Keratinocyte (primary cell): ENCODE measurements around the gene HDAC8. TPM values are rescaled to one million over a fixed set of nuclear protein-coding genes. Genes with fewer than 3 reads are reported as not detected.

Source experiments
- DNase-seq: peaks from one replicate; pipeline ENCODE4 v3.0.0-alpha.2; 2011; ENCODE audit warnings: low read depth, missing footprints, low spot score
- FAIRE-seq: peaks from 2 replicates; lab custom pipeline; 2011; peaks lifted over from hg19 to GRCh38; lab: Jason Lieb, UNC
- H2AFZ ChIP-seq: 2 replicates; pipeline ENCODE4 v1.6.0; 2012; ENCODE audit warnings: low read length, control low read depth, inconsistent platforms; ENCODE audit not compliant: control insufficient read depth
- H3K27ac ChIP-seq: 2 replicates; pipeline ENCODE4 v1.5.1; 2011; ENCODE audit warnings: low read length; ENCODE audit not compliant: control insufficient read depth, insufficient read depth
- H3K27me3 ChIP-seq: 3 replicates; pipeline ENCODE4 v1.6.0; 2011; ENCODE audit warnings: low read length; ENCODE audit not compliant: control insufficient read depth, insufficient read depth; ENCODE audit errors: extremely low read depth
- H3K36me3 ChIP-seq, 2 experiments: 2 replicates in 1 of 2; 3 replicates in 1 of 2; pipeline ENCODE4 v1.5.1; 2011; ENCODE audit warnings: low read length in 2 of 2, mild to moderate bottlenecking in 1 of 2; ENCODE audit not compliant: control insufficient read depth in 2 of 2, insufficient read depth in 2 of 2; ENCODE audit errors: extremely low read depth in 1 of 2
- H3K4me1 ChIP-seq: 3 replicates; pipeline ENCODE4 v1.5.1; 2011; ENCODE audit warnings: low read length; ENCODE audit not compliant: control insufficient read depth, insufficient read depth; ENCODE audit errors: extremely low read depth
- H3K4me2 ChIP-seq: 3 replicates; pipeline ENCODE4 v1.6.0; 2011; ENCODE audit warnings: low read depth, low read length; ENCODE audit not compliant: control insufficient read depth, insufficient read depth; ENCODE audit errors: extremely low read depth
- H3K4me3 ChIP-seq, 3 experiments: fragments of 200-600 bp in 1 of 3; sonication (generic) in 1 of 3; 2 replicates in 2 of 3; 3 replicates in 1 of 3; pipeline ENCODE4 v1.5.1; 2011 to 2016; ENCODE audit warnings: low read length in 3 of 3, mild to moderate bottlenecking in 3 of 3, control low read depth in 2 of 3, inconsistent platforms in 1 of 3, low read depth in 1 of 3, mixed read lengths in 1 of 3, mixed run types in 1 of 3, moderate library complexity in 1 of 3; ENCODE audit not compliant: control insufficient read depth in 2 of 3, insufficient read depth in 2 of 3; ENCODE audit errors: extremely low read depth in 1 of 3
- H3K79me2 ChIP-seq: 2 replicates; pipeline ENCODE4 v1.6.0; 2012; ENCODE audit warnings: low read length; ENCODE audit not compliant: control insufficient read depth, insufficient read depth
- H3K9ac ChIP-seq: 3 replicates; pipeline ENCODE4 v1.6.0; 2011; ENCODE audit warnings: low read length; ENCODE audit not compliant: control insufficient read depth, insufficient read depth; ENCODE audit errors: extremely low read depth
- H3K9me1 ChIP-seq: 3 replicates; pipeline ENCODE4 v1.6.0; 2011; ENCODE audit warnings: low read length; ENCODE audit not compliant: control insufficient read depth, insufficient read depth; ENCODE audit errors: extremely low read depth
- H3K9me3 ChIP-seq: 2 replicates; pipeline ENCODE4 v1.5.1; 2012; ENCODE audit warnings: low read depth, low read length; ENCODE audit not compliant: control insufficient read depth
- H4K20me1 ChIP-seq: 3 replicates; pipeline ENCODE4 v1.6.0; 2011; ENCODE audit warnings: low read length; ENCODE audit not compliant: control insufficient read depth, insufficient read depth; ENCODE audit errors: extremely low read depth
- CTCF ChIP-seq, 3 experiments: IDR thresholded peaks in 1 of 3; conservative IDR thresholded peaks in 1 of 3; optimal IDR thresholded peaks in 1 of 3; 2 replicates in 2 of 3; 3 replicates in 1 of 3; pipeline versions ENCODE3 to v1.5.1; 2011; ENCODE audit warnings: low read length in 3 of 3, mild to moderate bottlenecking in 3 of 3, moderate library complexity in 2 of 3, control low read depth in 1 of 3, inconsistent platforms in 1 of 3; ENCODE audit not compliant: insufficient read depth in 2 of 3; ENCODE audit errors: extremely low read depth in 1 of 3
- EZH2 ChIP-seq: IDR thresholded peaks from one replicate; pipeline ENCODE4 v1.6.1; 2012; ENCODE audit warnings: inconsistent platforms, mild to moderate bottlenecking, low read length, moderate library complexity
- dilution Hi-C: fragments of 300-500 bp; cut with MboI; formaldehyde crosslinking; loops from one replicate; pipeline ENCODE4 v1.7.0; 2020; ENCODE audit warnings: low sequenced_read_pairs; ENCODE audit not compliant: extremely low pct_ligation_motif_present
- polyA plus RNA-seq, 5 experiments: library from polyadenylated mRNA; depleted of rRNA in 3 of 5; stranded (reverse) in 3 of 5; stranded (forward) in 1 of 5; unstranded in 1 of 5; fragments of >200 nt; gene quantifications; 1 replicate in 1 of 5; 2 replicates in 3 of 5; 3 replicates in 1 of 5; pipeline versions ENCODE4 v1.2.1 to v1.2.3, GENCODE V29; 2011 to 2012; ENCODE audit warnings: missing spikeins in 2 of 5, low read depth in 1 of 5, low replicate concordance in 1 of 5

Gene HDAC8
- polyA plus RNA-seq, 1 donor (not counting 4 experiments of a cell fraction or from before 2014, with no cell fraction given), result 27.3 TPM

- no peaks in the 10 kb centered on the region for H3K36me3 ChIP-seq
- no peak for TF ChIP-seq CTCF (optimal IDR thresholded peaks at IDR 0.05 in 1 of 3, IDR thresholded peaks at IDR 0.05 in 1 of 3, conservative IDR thresholded peaks at IDR 0.05 in 1 of 3; ENCODE audit: extremely low read depth in 1 of 3, insufficient read depth in 2 of 3, low read length in 3 of 3)
- no peak for TF ChIP-seq EZH2
- no peaks in the 10 kb centered on the region for H3K9me1 ChIP-seq
- H3K9me3 ChIP-seq, result no peaks in the 10 kb centered on the region
- no peaks in the 10 kb centered on the region for H3K4me1 ChIP-seq
- no peak for FAIRE-seq
- no peaks in the 10 kb centered on the region for H4K20me1 ChIP-seq
- H2AFZ ChIP-seq, result no peak overlapping the region
- H3K4me3 ChIP-seq, result no peak overlapping the region
- no peak overlapping the region for H3K4me2 ChIP-seq
- dilution Hi-C loops, result no loop called here
- DNase-seq, result no peak
- no peaks in the 10 kb centered on the region for H3K79me2 ChIP-seq
- no peak overlapping the region for H3K27ac ChIP-seq
- no peak overlapping the region for H3K9ac ChIP-seq
- peaks cover 18% of the 10 kb centered on the region for H3K27me3 ChIP-seq
These were observed 180.6 kb downstream of the HDAC8 start for GRCh38 chrX:72392042-72392441.

GRCh38 chrX:72387247-72387646 is 185.4 kb downstream of the HDAC8 start:
- dilution Hi-C loops, result no loop called here
- FAIRE-seq (no peak), DNase-seq (no peak)
- Histone ChIP-seq H3K27ac (no peak overlapping the region), H3K36me3 (no peaks in the 10 kb centered on the region), H3K9me3 (no peaks in the 10 kb centered on the region), H4K20me1 (no peaks in the 10 kb centered on the region), H3K79me2 (no peaks in the 10 kb centered on the region), H2AFZ (no peak overlapping the region), H3K4me1 (no peaks in the 10 kb centered on the region), H3K9me1 (no peaks in the 10 kb centered on the region), H3K9ac (no peak overlapping the region), H3K4me2 (no peak overlapping the region), H3K4me3 (no peak overlapping the region), H3K27me3 (peaks cover 14% of the 10 kb centered on the region)
- TF ChIP-seq CTCF (optimal IDR thresholded peaks at IDR 0.05 in 1 of 3, IDR thresholded peaks at IDR 0.05 in 1 of 3, conservative IDR thresholded peaks at IDR 0.05 in 1 of 3; ENCODE audit: extremely low read depth in 1 of 3, insufficient read depth in 2 of 3, low read length in 3 of 3) (no peak), EZH2 (no peak)
